ENCODE data around the gene GUF1.

GRCh38 chr4:44675366-44675765, 2.9 kb upstream of the GUF1 start:
- TF ChIP-seq CTCF (IDR thresholded peaks at IDR 0.05 in 8 of 11, conservative IDR thresholded peaks at IDR 0.05 in 3 of 11) (no peak), POLR2A (IDR thresholded peaks at IDR 0.05) (no peak)

Measured in spleen (tissue), 7 donors.